Liver (tissue), 9 donors: Measurements from ENCODE around the gene FGFBP1. TPM values are rescaled to one million over a fixed set of nuclear protein-coding genes. Genes with fewer than 3 reads are reported as not detected.

ENCODE experiments used
- DNase-seq: peaks from one replicate; pipeline ENCODE4 v3.0.0-alpha.2; 2017; ENCODE audit warnings: low spot score
- H3K27ac ChIP-seq, 2 donors: one replicate each; pipeline ENCODE4 v1.7.0; 2013; ENCODE audit warnings: inconsistent platforms in 2 of 2, low read length in 2 of 2, control low read depth in 1 of 2, low read depth in 1 of 2, mild to moderate bottlenecking in 1 of 2
- H3K27me3 ChIP-seq, 4 donors: one replicate each; pipeline versions ENCODE4 v1.6.1 to v1.7.0; 2013; ENCODE audit warnings: low read length in 3 of 4, inconsistent platforms in 1 of 4, mild to moderate bottlenecking in 1 of 4, moderate library complexity in 1 of 4; ENCODE audit not compliant: control insufficient read depth in 4 of 4, insufficient read depth in 4 of 4
- H3K36me3 ChIP-seq, 4 donors: one replicate each; pipeline versions ENCODE4 v1.6.1 to v1.7.0; 2013; ENCODE audit warnings: low read length in 3 of 4, mild to moderate bottlenecking in 3 of 4, low read depth in 1 of 4, moderate library complexity in 1 of 4; ENCODE audit not compliant: control insufficient read depth in 4 of 4, insufficient read depth in 3 of 4
- H3K4me1 ChIP-seq, 4 donors: one replicate each; pipeline versions ENCODE4 v1.6.1 to v1.7.0; 2013; ENCODE audit warnings: low read length in 3 of 4, mild to moderate bottlenecking in 3 of 4, moderate library complexity in 1 of 4; ENCODE audit not compliant: control insufficient read depth in 4 of 4, insufficient read depth in 4 of 4
- H3K4me3 ChIP-seq, 3 donors: one replicate each; pipeline versions ENCODE4 v1.6.1 to v1.7.0; 2013; ENCODE audit warnings: low read length in 3 of 3, control low read depth in 1 of 3, low read depth in 1 of 3, mild to moderate bottlenecking in 1 of 3
- H3K9ac ChIP-seq, 2 donors: one replicate each; pipeline ENCODE4 v1.7.0; 2013; ENCODE audit warnings: low read length in 2 of 2, mild to moderate bottlenecking in 2 of 2, moderate library complexity in 2 of 2, control low read depth in 1 of 2, low read depth in 1 of 2
- H3K9me3 ChIP-seq, 4 donors: one replicate each; pipeline versions ENCODE4 v1.6.1 to v1.7.0; 2013; ENCODE audit warnings: low read length in 3 of 4; ENCODE audit not compliant: control insufficient read depth in 4 of 4
- ATF3 ChIP-seq: IDR thresholded peaks from 2 replicates; pipeline ENCODE4 v1.6.1; 2016; ENCODE audit warnings: antibody characterized with exemption
- CTCF ChIP-seq: fragments of 150-350 bp; IDR thresholded peaks from 2 replicates; pipeline ENCODE4 v1.5.1; 2017; ENCODE audit warnings: improper control_type of control experiment, low read depth, low read length; ENCODE audit not compliant: missing input control
- EGR1 ChIP-seq, 2 donors: IDR thresholded peaks; 2 replicates each; pipeline ENCODE4 v1.6.1; 2016 to 2018; ENCODE audit warnings: antibody characterized with exemption in 2 of 2, low read depth in 2 of 2
- FOXA1 ChIP-seq: IDR thresholded peaks from 2 replicates; pipeline ENCODE4 v1.6.1; 2016; ENCODE audit warnings: antibody characterized with exemption
- FOXA2 ChIP-seq: IDR thresholded peaks from 2 replicates; pipeline ENCODE4 v1.6.1; 2016; ENCODE audit warnings: antibody characterized with exemption
- GABPA ChIP-seq, 2 donors: IDR thresholded peaks in 1 of 2; conservative IDR thresholded peaks in 1 of 2; 2 replicates each; pipeline ENCODE4 v1.6.1; 2016; ENCODE audit warnings: antibody characterized with exemption in 2 of 2, mild to moderate bottlenecking in 1 of 2, moderate library complexity in 1 of 2
- HNF4A ChIP-seq, 2 donors: conservative IDR thresholded peaks; 2 replicates each; pipeline ENCODE4 v1.6.1; 2016; ENCODE audit warnings: antibody characterized with exemption in 2 of 2, mild to moderate bottlenecking in 2 of 2
- HNF4G ChIP-seq: IDR thresholded peaks from 2 replicates; pipeline ENCODE4 v1.6.1; 2016; ENCODE audit warnings: antibody characterized with exemption
- JUND ChIP-seq, 2 donors: IDR thresholded peaks; 2 replicates each; pipeline ENCODE4 v1.6.1; 2016; ENCODE audit warnings: antibody characterized with exemption in 2 of 2
- MAX ChIP-seq: IDR thresholded peaks from 2 replicates; pipeline ENCODE4 v1.6.1; 2016; ENCODE audit warnings: antibody characterized with exemption
- RAD21 ChIP-seq, 2 donors: IDR thresholded peaks; 2 replicates each; pipeline ENCODE4 v1.6.1; 2016; ENCODE audit warnings: antibody characterized with exemption in 2 of 2, mild to moderate bottlenecking in 2 of 2
- RXRA ChIP-seq, 2 donors: IDR thresholded peaks; 2 replicates each; pipeline ENCODE4 v1.6.1; 2017 to 2018; ENCODE audit warnings: antibody characterized with exemption in 2 of 2, mild to moderate bottlenecking in 1 of 2
- SP1 ChIP-seq: IDR thresholded peaks from 2 replicates; pipeline ENCODE4 v1.6.1; 2018; ENCODE audit warnings: antibody characterized with exemption, mild to moderate bottlenecking
- TAF1 ChIP-seq: conservative IDR thresholded peaks from 2 replicates; pipeline ENCODE4 v1.6.1; 2016; ENCODE audit warnings: antibody characterized with exemption, mild to moderate bottlenecking
- YY1 ChIP-seq: IDR thresholded peaks from 2 replicates; pipeline ENCODE4 v1.6.1; 2016; ENCODE audit warnings: antibody characterized with exemption, mild to moderate bottlenecking
- ZBTB33 ChIP-seq: IDR thresholded peaks from 2 replicates; pipeline ENCODE4 v1.6.1; 2016; ENCODE audit warnings: antibody characterized with exemption
- WGBS: extraction: QIAGEN DNeasy Blood & Tissue Kit; methylation state at CpG from one replicate; pipeline ENCODE4 v1.1.7; 2013; 5-methylcytosine and 5-hydroxymethylcytosine counted together
- polyA plus RNA-seq, 2 donors: library from polyadenylated mRNA; stranded (reverse) in 1 of 2; unstranded in 1 of 2; fragments of 200-250 nt in 1 of 2; fragments of >200 nt in 1 of 2; fragmentation: Nextera tagmentation in 1 of 2; extraction: Ambion mirVana in 1 of 2; gene quantifications; one replicate each; pipeline versions ENCODE4 v1.2.1 to v1.2.3, GENCODE V29; 2013 to 2015
- total RNA-seq, 2 donors: library from RNA; depleted of rRNA; stranded (reverse); fragments of >200 nt; gene quantifications; one replicate each; pipeline ENCODE4 v1.2.3, GENCODE V29; 2014
- donor health status: healthy.
- donor health status: healthy.
- donor health status: healthy.
- donor health status: healthy.
- donor health status: healthy.

FGFBP1 gene
- total and polyA plus RNA-seq, 4 donors: not detected

GRCh38 chr4:15897577-15897976 lies 41.0 kb downstream of the FGFBP1 start:
- Histone ChIP-seq H3K4me3 (no peak overlapping the region), H3K27ac (no peak overlapping the region), H3K9ac (no peak overlapping the region), H3K4me1 (no peaks in the 10 kb centered on the region), H3K36me3 (no peaks in the 10 kb centered on the region), H3K27me3 (no peaks in the 10 kb centered on the region), H3K9me3 (no peaks in the 10 kb centered on the region)
- DNase-seq: no peak
- no peak for TF ChIP-seq FOXA1
- 82% methylated on average over 2 of the region's 2 CpGs for WGBS

- Histone ChIP-seq H3K9me3 (no peaks in the 10 kb centered on the region), H3K4me3 (no peak overlapping the region), H3K36me3 (no peaks in the 10 kb centered on the region), H3K4me1 (no peaks in the 10 kb centered on the region), H3K27ac (no peak overlapping the region), H3K9ac (no peak overlapping the region), H3K27me3 (no peaks in the 10 kb centered on the region)
- DNase-seq: no peak
- TF ChIP-seq SP1: no peak
- TF ChIP-seq HNF4A (conservative IDR thresholded peaks at IDR 0.05): no peak
- no peak for TF ChIP-seq FOXA1
- no peak for TF ChIP-seq MAX
- no peak for TF ChIP-seq RXRA (IDR thresholded peaks at IDR 0.05)
- no peak for TF ChIP-seq RAD21 (IDR thresholded peaks at IDR 0.05)
- no peak for TF ChIP-seq HNF4G
- TF ChIP-seq ATF3: no peak
- no peak for TF ChIP-seq YY1
- TF ChIP-seq FOXA2: no peak
- no peak for TF ChIP-seq ZBTB33
- TF ChIP-seq GABPA (IDR thresholded peaks at IDR 0.05 in 1 of 2, conservative IDR thresholded peaks at IDR 0.05 in 1 of 2): no peak
- TF ChIP-seq CTCF: no peak
- 86% methylated on average over 4 of the region's 4 CpGs for whole genome bisulfite sequencing
Measured at GRCh38 chr4:15894921-15895916, 43.3 kb downstream of the FGFBP1 start.

- no peak overlapping the region for H3K27ac ChIP-seq
- no peak for DNase-seq
- H3K36me3 ChIP-seq: no peaks in the 10 kb centered on the region
- no peak for TF ChIP-seq CTCF
- TF ChIP-seq ZBTB33: no peak
- TF ChIP-seq TAF1: no peak
- no peak for TF ChIP-seq ATF3
- no peak for TF ChIP-seq RAD21 (IDR thresholded peaks at IDR 0.05)
- TF ChIP-seq GABPA (IDR thresholded peaks at IDR 0.05 in 1 of 2, conservative IDR thresholded peaks at IDR 0.05 in 1 of 2): no peak
- no peak for TF ChIP-seq HNF4A (conservative IDR thresholded peaks at IDR 0.05)
- no peak for TF ChIP-seq JUND (IDR thresholded peaks at IDR 0.05)
- no peak for TF ChIP-seq YY1
- no peak for TF ChIP-seq FOXA1
- TF ChIP-seq RXRA (IDR thresholded peaks at IDR 0.05): no peak
- TF ChIP-seq SP1: no peak
- TF ChIP-seq EGR1 (IDR thresholded peaks at IDR 0.05; ENCODE audit: low read depth in 2 of 2): no peak
Measured at GRCh38 chr4:15894393-15894792, 44.1 kb downstream of the FGFBP1 start.

More at GRCh38 chr4:15894393-15894792, 44.1 kb downstream of the FGFBP1 start:
- Histone ChIP-seq H3K4me1 (no peaks in the 10 kb centered on the region), H3K9me3 (no peaks in the 10 kb centered on the region), H3K9ac (no peak overlapping the region), H3K4me3 (no peak overlapping the region), H3K27me3 (no peaks in the 10 kb centered on the region)
- 78% methylated on average over 1 of the region's 1 CpG for WGBS
